ENCODE measurements around the gene PTH2. TPM values are rescaled to one million over a fixed set of nuclear protein-coding genes. Genes with fewer than 3 reads are reported as not detected.

PTH2 gene
- total and polyA plus RNA-seq, 7 donors = not detected

- DNase-seq (no peak), ATAC-seq (no peak)
- Histone ChIP-seq H3K27ac (no peak overlapping the region), H3K36me3 (ENCODE audit: insufficient read depth in 1 of 2, low read depth in 1 of 2) (no peaks in the 10 kb centered on the region), H3K27me3 (ENCODE audit: insufficient read depth in 3 of 3, low read length in 2 of 3) (no peaks in the 10 kb centered on the region), H3K4me1 (no peaks in the 10 kb centered on the region), H3K9me3 (no peaks in the 10 kb centered on the region), H3K4me3 (no peak overlapping the region)
- TF ChIP-seq CTCF (IDR thresholded peaks at IDR 0.05) = no peak
- intact Hi-C loops (cut with DNase I) = no loop called here
- 41 to 47% (median 42%) methylated on average over 7 of the region's 7 CpGs for WGBS, 3 donors
These were observed 19.6 kb downstream of the PTH2 start for GRCh38 chr19:49403404-49404187.

DNA sequence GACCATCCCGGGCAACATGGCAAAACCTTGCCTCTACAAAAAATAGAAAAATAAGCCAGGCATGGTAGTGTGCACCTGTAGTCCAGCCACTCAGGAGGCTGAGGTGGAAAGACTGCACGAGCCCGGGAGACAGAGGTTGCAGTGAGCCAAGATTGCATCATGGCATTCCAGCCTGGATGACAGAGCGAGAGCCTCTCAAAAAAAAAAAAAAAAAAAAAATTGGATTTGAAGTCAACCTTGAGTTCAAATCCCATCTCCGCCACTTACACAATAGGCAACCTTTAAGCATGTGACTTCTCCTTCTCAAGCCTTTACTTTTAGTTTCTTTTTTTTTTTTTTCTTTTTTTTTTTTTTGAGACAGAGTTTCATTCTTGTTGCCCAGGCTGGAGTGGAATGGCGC is 23.2 kb downstream of the PTH2 start:
- no peaks in the 10 kb centered on the region for H3K9me3 ChIP-seq
- H3K27ac ChIP-seq = no peak overlapping the region
- ATAC-seq (no peak), DNase-seq (no peak)
- H3K4me3 ChIP-seq = no peak overlapping the region
- no peaks in the 10 kb centered on the region for H3K36me3 ChIP-seq (ENCODE audit: insufficient read depth in 1 of 2, low read depth in 1 of 2)
- no peaks in the 10 kb centered on the region for H3K27me3 ChIP-seq (ENCODE audit: insufficient read depth in 3 of 3, low read length in 2 of 3)
- 78 to 81% (median 80%) methylated on average over 6 of the region's 6 CpGs for WGBS, 3 donors
- no peak for TF ChIP-seq CTCF (IDR thresholded peaks at IDR 0.05)
- H3K4me1 ChIP-seq = no peaks in the 10 kb centered on the region
- intact Hi-C loops (cut with DNase I) = no loop called here

- H3K4me3 ChIP-seq = no peak overlapping the region
- WGBS, 3 donors = 80 to 84% (median 80%) methylated on average over 5 to 6 of the region's 6 CpGs
- DNase-seq = peak in 1 of 2 donors; percentile 30
- no peak for ATAC-seq
- TF ChIP-seq CTCF (IDR thresholded peaks at IDR 0.05) = no peak
- intact Hi-C loops (cut with DNase I) = no loop called here
- H3K4me1 ChIP-seq = no peaks in the 10 kb centered on the region
- H3K9me3 ChIP-seq = no peaks in the 10 kb centered on the region
- no peaks in the 10 kb centered on the region for H3K27me3 ChIP-seq (ENCODE audit: insufficient read depth in 3 of 3, low read length in 2 of 3)
- no peaks in the 10 kb centered on the region for H3K36me3 ChIP-seq (ENCODE audit: insufficient read depth in 1 of 2, low read depth in 1 of 2)
- no peak overlapping the region for H3K27ac ChIP-seq
These were observed 24.3 kb downstream of the PTH2 start for GRCh38 chr19:49398931-49399330.

DNA sequence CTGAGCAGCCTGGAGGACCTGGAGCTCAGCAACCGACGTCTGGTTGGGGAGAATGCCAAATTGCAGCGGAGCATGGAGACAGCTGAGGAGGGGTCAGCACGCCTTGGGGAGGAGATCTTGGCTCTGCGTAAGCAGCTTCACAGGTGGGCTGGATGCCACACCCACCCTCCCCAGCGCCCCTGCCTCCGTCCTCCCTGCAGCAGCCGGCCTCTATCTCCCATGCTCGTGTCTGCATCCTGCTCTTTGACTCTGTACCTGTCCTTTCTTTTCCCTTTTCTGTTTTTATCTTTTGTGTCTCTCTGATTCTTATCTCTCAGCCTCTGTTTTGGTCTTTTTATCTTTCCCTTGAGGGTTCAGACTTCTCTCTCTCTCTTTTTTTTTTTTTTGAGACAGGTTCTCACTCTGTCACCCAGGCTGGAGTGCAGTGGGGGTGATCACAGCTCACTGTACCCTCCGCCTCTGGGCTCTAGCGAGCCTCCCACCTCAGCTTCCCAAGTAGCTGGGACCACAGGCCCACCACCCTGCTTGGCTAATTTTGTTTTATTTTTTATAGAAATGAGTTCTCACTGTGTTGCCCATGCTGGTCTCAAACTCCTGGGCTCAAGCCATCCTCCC is 25.1 kb downstream of the PTH2 start:
- Histone ChIP-seq H3K27me3 (ENCODE audit: insufficient read depth in 3 of 3, low read length in 2 of 3) (no peaks in the 10 kb centered on the region), H3K4me3 (no peak overlapping the region), H3K9me3 (no peaks in the 10 kb centered on the region), H3K27ac (no peak overlapping the region), H3K36me3 (ENCODE audit: insufficient read depth in 1 of 2, low read depth in 1 of 2) (no peaks in the 10 kb centered on the region), H3K4me1 (no peaks in the 10 kb centered on the region)
- 49 to 53% (median 49%) methylated on average over 11 of the region's 11 CpGs for WGBS, 3 donors
- DNase-seq (no peak), ATAC-seq (no peak)
- intact Hi-C loops (cut with DNase I) = no loop called here
- no peak for TF ChIP-seq CTCF (IDR thresholded peaks at IDR 0.05)

Measured in psoas muscle (tissue), 8 donors.